ENCODE results near the gene PLCL1. TPM values are rescaled to one million over a fixed set of nuclear protein-coding genes. Genes with fewer than 3 reads are reported as not detected.

Gene PLCL1
- total RNA-seq, 1 experiment from 2014 or later = 0.02 TPM

DNA sequence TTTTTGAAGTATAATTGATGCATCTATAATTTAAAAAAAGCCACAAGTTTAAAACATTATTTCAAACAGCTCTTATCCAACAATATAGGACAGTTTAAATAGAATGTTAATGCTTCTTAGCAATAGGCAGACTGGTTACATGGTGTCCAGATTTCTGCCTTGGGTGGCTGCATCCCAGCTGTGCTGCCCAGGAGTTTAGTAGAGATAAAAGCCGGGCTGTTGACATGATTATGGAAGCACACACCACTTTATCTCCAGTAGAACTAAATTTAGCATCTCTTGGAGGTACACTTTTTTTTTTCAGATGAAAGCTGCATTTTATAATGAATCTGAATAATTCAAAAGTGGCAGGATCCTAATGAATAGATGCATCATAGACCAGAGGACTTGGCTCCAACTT is 309.7 kb downstream of the PLCL1 start:
- no peak for DNase-seq (ENCODE audit: low read depth)

DNA sequence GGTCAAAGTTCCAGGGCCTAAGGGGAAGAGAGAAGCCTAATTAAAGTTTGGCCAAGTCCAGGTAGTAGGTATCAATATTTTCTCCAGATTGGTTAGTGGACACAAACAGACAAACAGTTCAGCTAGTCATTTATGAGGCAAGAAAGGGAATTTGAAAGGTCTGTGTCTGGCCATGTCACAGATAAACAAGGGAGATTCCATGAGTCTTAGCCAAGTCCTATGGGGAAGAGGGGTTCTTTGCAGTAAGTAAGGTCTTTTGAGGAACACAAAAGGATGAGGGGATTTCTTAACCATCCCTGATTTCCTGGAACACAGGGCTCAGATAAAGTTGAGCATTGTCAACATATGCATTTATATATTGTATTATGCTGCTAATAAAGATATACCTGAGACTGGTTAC is 310.8 kb downstream of the PLCL1 start:
- no peak for DNase-seq (ENCODE audit: low read depth)

DNA sequence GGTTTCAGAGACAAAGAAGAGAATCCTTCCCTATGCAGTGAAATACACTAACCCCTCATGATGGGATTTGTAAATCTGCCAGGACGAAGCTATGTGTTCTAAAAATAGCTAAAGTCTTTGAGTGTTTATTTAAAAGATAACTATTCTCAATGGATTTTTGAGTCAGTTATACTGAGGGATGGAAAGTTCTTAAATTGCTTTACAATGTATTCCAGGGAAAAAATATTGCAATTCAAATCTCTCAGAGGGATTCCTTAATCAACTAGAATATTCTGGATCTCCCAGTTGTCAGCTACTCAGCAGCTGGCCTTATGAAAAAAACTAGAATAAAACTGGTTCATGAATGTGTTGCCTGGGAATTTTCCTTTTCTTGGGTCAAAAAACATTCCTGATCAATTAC is 312.4 kb downstream of the PLCL1 start:
- DNase-seq (ENCODE audit: low read depth) = no peak

DNA sequence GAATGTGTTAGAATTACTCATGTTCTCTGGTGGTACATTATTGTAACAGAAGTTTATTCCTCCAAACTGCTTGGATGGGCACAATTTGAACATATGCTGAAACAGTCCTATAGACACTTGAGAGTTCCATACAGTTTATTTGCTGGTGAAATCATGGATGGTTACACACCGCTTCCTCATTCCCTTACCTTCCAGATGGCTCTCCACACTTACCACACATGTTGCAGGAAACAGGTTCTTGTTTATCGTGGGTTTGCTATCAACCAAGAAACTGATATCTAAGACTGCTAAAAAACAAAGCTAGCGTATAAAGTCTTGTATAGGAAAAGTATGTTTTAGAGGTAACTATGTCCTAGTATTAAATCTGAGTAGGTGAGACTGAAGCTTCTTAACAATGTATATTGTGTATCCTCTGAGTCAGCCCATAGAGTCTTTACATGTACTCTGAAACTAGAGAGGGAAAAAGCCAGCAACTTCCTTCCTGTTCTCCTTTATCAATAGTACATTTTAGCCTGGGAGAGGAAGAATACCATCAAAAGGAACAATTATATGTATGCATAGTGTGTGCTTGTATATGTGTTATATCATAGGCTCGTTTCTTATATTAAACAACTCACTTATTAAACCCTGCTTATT is 313.1 kb downstream of the PLCL1 start:
- no peak for DNase-seq (ENCODE audit: low read depth)

DNA sequence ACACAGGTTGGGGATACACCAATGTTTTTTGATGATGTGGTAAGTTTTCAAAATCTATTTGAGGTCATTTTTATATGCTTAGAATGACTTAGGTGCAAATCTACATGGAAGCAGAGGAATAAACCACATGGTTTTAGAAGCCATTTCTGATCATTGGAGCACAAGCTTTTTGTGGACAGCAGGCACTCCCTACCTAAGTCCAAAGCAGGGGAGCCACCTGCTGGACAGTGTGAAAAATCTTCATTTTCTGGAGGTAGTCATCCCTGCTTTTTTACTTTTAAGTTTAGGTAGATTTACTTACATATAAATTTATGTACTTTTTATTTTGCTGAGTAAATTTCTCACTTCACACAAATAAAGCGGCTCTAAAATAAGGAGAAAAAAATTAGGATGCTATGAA is 323.2 kb downstream of the PLCL1 start:
- peak; percentile 41 for DNase-seq (ENCODE audit: low read depth)

DNA sequence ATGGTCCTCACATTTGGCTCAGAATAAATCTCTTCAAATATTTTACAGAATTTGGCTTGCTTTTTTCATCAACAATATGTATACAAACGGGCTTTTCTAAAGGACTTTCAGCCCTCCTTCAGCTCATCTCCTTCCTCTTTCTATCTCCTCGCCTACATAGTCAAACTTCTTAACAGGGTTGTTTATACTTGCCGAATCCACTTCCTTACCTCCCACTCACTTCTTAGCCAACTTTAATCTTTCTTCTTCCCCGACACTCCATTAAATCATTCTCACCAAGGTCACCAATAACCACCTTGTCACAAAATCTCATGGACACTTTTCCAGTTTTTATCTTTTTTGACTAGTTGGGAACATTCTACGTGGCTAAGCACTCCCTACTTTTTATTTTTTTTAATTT is 325.2 kb downstream of the PLCL1 start:
- DNase-seq (ENCODE audit: low read depth) = no peak

DNA sequence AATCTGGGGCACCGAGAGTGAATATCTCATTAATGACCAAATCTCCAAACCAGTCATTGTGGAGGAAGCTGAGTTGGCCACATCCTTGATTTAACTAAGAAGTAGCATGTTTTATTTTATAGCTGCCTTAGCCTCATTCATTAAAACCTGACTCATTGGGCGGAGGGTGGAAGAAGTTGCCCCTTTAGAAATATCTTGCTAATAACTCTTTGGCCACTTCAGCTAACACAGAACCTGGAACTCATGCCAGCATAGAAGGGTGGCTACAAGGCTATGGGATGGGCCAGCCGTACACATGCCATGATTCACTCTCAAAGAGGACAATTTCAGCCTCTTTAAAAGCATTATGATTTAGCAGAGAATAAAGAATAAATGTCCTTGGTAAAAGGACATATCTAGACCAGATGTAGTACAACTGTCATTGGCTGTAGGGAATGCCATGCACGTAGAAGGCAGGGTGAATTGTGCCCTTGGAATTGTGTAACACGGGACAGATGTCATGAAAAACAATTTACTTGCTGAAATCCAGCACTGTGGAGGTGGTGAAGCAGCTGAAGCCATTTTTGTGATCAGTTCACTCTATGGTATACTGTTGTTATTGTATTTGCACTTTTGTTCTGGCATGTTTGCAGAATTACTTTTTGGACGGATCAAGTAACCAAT is 330.0 kb downstream of the PLCL1 start:
- DNase-seq (ENCODE audit: low read depth) = no peak

DNA sequence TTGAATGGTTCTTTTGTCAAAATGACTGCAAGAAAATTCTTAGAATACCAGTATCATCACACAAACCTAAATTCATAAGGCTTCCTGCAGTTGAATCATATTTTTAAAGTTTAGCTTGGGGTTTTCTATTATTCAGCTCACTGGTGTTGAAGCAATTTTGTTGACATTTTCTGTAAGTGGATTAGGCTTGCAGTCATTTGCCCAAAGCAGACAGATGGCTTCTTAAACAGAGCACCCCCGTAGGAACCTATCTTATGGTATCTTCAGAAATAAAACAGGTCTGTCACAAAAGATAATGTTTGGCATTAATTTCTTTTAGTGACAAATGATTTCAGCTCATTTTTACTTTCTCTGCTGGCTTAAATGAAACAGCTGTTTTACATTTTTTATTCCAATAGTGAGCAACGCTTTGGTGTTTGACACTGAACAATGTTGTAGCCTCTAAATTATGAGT is 331.1 kb downstream of the PLCL1 start:
- no peak for DNase-seq (ENCODE audit: low read depth)

DNA sequence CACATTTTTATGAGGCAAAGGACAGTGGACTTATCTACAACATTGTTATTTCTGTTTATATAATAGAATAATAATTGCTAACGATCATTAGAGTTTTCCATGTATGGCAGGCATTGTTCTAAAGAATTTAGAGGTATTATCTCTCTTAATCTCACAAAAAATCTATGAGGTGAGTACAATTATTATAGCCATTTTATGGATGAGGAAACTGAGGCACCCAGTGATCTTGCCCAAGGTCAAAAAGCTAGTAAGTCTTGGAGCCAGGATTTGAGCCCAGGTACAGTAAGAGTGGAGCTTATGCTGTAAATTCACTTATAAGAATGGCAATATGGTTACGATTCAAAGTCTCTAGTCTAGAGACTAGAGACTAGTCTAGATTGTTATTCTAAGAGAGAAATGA is 331.7 kb downstream of the PLCL1 start:
- DNase-seq (ENCODE audit: low read depth) = no peak

DNA sequence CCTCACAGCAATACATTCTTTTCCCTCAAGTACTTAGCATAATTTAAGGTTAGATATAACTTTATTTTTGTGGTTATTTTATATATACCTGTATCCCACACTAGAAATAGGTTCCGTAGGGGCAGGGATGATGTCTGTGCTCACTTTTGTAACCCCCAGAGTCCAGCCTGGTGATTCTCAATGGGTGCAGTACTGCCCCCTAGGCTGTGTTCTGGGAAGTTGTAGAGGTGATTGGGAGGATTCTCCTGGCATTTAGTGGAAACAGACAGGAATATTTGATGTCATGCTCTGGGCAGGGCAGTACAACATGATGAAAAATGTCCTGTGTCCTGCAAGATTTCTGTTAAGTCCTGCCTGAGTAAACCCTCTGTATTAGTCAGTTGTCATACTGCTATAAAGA is 333.3 kb downstream of the PLCL1 start:
- DNase-seq (ENCODE audit: low read depth) = no peak

DNA sequence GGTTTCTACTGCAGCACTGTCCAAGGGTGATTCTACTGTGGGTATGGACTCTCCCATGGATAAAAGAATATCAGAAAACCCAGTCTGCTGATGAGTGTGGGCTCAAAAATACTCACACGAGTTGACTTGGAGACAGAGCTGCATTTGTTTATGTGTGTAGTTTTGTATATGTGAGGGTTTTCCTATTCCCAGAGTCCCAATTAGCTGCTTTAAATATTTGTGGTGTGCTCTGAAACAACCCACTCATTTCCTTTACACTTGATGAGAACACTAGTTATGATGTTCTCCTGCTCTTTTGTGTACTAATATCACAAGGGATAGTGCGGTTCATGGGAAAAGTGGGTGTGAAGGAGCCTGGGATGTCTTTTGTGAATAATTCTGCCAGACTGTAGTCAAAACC is 337.3 kb downstream of the PLCL1 start:
- DNase-seq (ENCODE audit: low read depth) = no peak

DNA sequence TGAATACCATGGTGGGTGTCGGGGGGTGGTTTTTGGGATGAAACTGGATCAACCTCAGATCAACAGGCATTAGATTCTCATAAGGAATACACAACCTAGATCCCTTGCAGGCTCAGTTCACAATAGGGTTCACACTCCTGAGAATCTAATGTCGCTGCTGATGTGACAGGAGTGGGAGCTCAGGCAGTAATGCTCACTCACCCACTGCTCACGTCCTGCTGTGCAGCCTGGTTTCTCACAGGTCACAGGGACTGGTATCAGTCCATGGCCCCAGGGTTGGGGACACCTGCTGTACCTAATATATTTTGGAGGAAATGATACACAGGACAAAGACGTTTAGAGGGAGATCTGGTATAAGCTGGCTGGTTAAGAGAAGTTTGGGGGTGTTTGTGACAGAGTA is 338.8 kb downstream of the PLCL1 start:
- DNase-seq (ENCODE audit: low read depth) = no peak

DNA sequence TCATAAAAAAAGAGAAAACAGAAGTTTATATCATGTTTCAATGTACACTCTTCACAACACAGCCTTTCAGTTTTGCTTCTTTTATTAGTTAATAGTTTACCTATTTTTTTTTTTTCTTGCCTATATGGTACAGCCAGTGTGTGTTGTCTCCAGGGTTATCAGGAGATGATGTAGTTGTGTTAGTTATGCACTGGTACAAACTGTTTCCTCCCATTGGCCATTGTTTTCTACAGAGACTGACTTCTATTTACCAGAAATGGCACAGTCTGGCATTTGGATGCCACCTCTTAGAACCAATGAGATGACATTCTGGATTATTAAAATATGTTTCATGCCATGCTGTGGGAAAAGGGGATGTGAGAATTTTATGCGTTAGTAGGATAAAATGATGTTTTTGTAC is 339.4 kb downstream of the PLCL1 start:
- no peak for DNase-seq (ENCODE audit: low read depth)

DNA sequence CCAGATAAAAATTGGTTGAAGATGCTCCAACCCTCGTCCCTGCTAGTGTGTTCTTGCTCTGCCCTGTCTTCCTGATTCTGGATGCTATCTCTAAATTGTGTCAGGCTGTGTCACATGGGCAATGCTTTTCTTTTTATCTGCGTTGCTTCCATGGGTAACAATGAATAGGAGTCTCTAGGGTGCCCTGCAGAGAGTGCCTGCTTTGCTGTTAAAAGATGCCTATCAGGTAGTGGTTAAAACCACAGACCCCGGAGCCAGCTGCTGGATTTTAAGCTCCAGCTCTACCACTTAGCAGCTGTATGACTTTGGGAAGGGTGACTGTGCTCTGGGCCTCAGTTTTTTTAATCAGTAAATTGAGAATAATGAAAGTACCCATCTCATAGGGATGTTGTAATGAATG is 340.3 kb downstream of the PLCL1 start:
- no peak for DNase-seq (ENCODE audit: low read depth)

DNA sequence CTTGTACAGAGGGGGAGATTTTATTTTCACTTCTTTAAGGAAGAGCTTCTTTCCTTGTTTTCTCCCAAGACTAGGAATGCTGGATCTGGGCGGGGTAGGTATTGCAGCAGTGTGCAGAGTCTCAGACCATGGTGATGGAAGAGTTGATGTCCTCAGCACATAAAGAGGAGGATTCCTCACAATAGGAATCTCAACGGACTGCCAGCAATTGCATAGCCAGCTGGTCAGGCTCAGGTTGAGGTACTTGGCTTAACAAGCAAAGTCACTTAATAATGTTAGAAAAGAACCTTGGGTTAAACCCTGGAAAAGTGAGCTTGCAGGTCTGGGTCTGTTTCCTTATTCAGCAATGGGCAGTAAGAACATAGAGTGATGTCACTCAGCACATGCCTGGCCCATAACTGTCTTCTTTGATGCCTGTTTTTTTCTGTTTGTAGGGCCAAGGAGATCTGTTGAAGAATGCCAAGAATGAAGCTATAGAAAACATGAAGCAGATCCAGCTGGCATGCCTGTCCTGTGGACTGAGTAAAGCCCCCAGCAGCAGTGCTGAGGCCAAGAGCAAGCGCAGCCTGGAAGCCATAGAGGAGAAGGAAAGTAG is 342.1 kb downstream of the PLCL1 start:
- no peak for DNase-seq (ENCODE audit: low read depth)

DNA sequence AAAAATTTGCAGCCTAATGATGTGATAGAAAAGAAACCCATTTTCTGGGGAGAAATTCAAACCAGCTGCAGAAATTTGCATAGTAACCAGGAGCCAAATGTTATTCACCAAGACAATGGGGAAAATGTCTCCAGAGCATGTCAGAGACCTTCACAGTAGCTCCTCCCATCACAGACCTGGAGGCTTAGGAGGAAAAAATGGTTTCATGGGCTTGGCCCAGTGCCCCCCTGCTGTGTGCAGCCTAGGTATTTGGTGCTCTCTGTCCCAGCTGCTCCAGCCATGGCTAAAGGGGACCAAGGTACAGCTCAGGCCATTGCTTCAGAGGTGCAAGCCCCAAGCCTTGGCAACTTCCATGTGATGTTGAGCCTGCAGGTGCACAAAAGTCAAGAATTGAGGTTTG is 352.9 kb downstream of the PLCL1 start:
- DNase-seq (ENCODE audit: low read depth) = no peak

DNA sequence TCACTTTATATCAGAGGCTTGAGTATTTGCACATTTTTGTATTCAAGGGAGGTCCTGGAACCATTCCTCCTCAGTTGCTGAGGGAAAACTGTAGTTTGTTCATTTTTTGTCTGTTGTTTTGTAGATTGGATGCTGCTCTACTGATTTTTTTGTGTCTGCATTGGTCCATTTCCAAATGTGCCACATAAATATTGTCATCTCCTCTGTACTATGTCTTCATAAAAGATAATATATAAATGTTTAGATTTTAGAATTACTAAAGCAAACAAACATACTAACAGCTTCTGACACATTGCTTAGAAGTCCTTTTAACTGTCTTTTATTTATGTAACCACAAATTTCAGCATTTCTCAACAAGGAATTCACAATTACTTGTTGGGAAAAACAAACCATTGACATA is 356.8 kb downstream of the PLCL1 start:
- DNase-seq (ENCODE audit: low read depth) = no peak

DNA sequence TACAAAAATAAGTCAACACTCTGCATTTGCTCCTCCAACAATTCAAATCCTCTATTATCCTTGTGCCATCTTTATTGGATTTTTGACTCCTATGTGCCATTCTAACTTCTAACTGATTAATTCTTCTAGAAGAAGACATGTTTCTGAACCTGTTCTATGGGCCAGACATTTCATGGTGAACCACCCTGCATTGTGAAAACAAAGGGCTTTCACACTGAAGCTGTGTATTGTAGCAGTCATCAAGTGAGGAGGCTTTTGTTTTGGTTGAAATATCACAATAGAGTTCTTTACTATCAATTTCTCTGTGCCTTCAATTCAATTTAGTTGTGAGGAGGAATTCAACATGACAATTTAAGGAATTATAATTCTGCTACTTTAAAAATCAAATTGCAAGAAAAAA is 357.9 kb downstream of the PLCL1 start:
- no peak for DNase-seq (ENCODE audit: low read depth)

DNA sequence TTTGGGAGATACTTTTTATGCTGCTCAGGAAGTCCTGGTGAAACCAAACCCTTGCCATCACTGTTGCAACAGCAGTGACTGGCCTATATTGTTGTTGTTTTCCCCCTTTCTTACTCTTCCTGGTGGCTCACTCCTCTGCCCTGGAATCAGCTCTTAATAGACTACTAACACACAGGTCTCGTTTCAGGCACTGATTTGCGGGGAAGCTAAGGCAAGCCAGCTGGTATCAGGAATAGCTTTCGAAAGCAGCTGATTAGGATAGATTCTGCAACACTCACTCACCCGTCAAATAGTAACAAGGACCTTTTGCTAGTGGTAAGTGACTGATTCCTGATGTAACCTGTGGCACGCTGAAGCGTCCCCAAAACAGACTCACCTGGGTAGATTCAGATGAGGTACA is 360.4 kb downstream of the PLCL1 start:
- no peak for DNase-seq (ENCODE audit: low read depth)

DNA sequence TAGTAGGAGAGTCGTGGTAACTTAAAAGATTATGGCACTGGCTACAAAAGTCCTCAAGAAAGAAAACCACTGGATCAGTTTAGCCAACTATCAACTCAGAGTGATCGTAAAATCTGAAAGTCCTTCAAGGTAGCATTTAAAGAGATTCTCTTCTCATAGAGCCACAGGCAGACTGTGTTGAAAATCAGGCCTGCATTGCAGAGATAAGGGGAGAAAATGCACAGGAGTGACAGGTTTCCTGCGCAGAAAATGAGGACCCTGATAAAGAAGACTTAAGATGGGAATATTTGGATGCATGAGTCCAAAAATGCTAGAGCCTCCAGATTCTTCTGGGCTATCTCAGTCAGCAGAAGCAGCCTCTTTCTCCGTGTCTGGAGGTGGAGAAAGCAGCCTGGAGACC is 360.9 kb downstream of the PLCL1 start:
- no peak for DNase-seq (ENCODE audit: low read depth)

DNA sequence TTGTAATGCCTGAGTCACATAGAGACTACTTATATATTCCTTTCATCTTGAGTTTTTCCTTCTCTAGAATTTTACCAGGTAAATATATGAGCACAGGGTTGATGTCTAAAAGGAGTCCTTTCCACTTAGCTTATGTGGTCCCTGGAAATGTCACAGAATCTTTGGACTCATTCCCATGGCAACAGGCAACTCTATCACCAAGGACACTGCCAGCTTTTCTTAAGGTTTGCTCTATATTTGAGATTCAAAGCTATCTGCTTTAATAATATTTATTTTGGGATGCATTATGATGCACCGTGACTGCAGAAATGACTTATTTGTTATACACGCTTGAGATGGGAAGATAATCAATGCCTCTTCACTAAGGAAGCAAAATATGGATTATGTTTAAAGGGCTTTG is 363.0 kb downstream of the PLCL1 start:
- no peak for DNase-seq (ENCODE audit: low read depth)

DNA sequence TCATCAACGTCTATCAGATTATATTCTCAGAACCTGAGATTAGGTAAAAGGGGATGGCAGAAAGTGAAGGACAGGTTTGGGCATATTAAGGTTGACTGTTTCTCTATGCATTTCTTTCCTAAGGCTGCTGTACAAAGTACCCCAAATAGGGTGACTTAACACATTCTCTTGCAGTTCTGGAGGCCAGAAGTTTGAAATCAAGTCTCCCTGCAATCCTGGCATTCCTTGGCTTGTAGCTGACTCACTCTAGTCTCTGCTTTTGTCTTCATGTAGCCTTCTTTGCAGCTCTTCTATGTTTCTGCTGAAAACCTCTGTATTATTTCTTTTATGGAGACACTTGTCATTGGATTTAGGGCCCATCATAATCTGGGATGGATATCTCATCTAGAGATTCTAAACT is 364.3 kb downstream of the PLCL1 start:
- no peak for DNase-seq (ENCODE audit: low read depth)

DNA sequence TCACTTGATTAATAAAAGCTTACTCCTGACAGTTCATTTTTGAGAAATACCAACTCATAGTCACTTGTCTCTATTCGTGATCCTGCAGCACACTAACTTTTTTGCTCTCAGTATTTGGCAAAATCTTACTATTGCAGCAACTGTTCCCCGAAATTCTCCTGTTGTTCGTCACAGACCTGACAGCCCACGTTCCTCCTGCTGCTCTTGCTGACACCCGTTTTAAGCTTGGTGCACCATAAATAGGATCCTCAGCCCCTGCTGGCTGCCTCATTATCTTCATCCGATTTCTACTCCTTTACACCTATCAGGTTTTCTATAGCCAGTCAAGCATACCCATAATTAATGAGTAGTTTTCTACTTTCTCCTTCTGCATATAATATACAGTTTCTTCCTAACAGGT is 368.8 kb downstream of the PLCL1 start:
- DNase-seq (ENCODE audit: low read depth) = no peak

DNA sequence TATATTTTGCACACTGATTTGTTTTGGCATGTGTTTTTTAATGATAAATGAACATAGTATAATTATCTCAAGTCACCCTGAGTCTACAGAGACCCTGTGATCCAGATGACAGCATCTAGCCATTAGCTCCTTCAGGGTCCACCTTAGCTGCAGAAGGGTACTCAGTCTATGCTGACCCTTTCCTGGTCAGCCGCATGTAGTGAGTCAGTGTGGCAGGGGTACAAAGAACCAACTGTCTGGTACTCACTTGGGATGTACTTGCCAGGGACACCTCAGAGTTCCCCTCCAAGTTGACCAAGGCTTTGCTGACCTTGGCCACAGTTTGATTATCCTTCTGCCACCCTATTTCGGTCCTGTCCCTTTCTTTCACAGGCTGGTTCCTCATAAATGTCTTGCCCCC is 369.5 kb downstream of the PLCL1 start:
- no peak for DNase-seq (ENCODE audit: low read depth)
